Tibial nerve (tissue), 4 donors: ENCODE measurements around the gene MRPL57.

Source experiments
- CTCF ChIP-seq, 5 experiments: fragments of 200-600 bp in 3 of 5; fragments of 450-650 bp in 2 of 5; sonication (generic) in 3 of 5; IDR thresholded peaks; one replicate each; pipeline ENCODE4 v1.5.1; 2016 to 2019; ENCODE audit warnings: antibody characterized with exemption in 5 of 5, mild to moderate bottlenecking in 3 of 5, moderate library complexity in 2 of 5
- EP300 ChIP-seq, 2 donors: sonication (generic); formaldehyde crosslinking; IDR thresholded peaks; one replicate each; pipeline ENCODE4 v1.6.1; 2017; ENCODE audit warnings: antibody characterized with exemption in 2 of 2, mild to moderate bottlenecking in 1 of 2
- POLR2A ChIP-seq, 2 donors: fragments of 450-650 bp; IDR thresholded peaks; one replicate each; pipeline ENCODE4 v1.6.1; 2017; ENCODE audit warnings: antibody characterized with exemption in 2 of 2, mild to moderate bottlenecking in 2 of 2, moderate library complexity in 2 of 2

GRCh38 chr13:21147827-21148226 is 28.6 kb upstream of the MRPL57 start:
- TF ChIP-seq POLR2A (IDR thresholded peaks at IDR 0.05), result no peak
- TF ChIP-seq CTCF (IDR thresholded peaks at IDR 0.05), result no peak
- TF ChIP-seq EP300 (IDR thresholded peaks at IDR 0.05), result no peak
